NB4 (cell line): ENCODE results near the gene RAB38.

Experiments
- MYC ChIP-seq: IDR thresholded peaks from 2 replicates; pipeline ENCODE4 v1.6.1; 2011; ENCODE audit warnings: low read depth, low read length
- POLR2A ChIP-seq: IDR thresholded peaks from 2 replicates; pipeline ENCODE4 v1.6.1; 2011; ENCODE audit warnings: mild to moderate bottlenecking; ENCODE audit not compliant: insufficient read length; ENCODE audit errors: extremely low read depth
- TF ChIP-seq, protein P1 (sequence below): IDR thresholded peaks from one replicate; pipeline ENCODE4 v1.5.1; 2012; ENCODE audit warnings: low read depth, low read length

DNA sequence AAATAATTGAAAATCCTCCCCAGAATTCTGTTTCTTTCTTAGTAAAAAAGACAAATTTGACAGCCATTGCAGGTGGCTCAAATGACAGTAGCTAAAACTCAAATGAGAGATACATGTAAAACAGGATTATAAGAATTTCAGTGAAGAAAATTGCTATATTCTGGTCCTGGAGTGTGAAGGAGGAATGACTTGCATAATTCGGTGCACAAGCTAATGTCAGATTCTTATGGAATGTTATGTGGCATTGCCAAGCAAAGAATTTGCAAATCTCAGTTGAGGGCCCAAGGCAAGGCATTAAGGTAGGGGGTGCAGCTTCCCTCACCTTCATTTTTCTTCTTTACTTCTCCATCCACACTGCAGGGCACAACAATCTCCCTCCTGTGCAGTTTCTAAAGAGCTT lies 35.4 kb downstream of the RAB38 start:
- TF ChIP-seq, protein P1, sequence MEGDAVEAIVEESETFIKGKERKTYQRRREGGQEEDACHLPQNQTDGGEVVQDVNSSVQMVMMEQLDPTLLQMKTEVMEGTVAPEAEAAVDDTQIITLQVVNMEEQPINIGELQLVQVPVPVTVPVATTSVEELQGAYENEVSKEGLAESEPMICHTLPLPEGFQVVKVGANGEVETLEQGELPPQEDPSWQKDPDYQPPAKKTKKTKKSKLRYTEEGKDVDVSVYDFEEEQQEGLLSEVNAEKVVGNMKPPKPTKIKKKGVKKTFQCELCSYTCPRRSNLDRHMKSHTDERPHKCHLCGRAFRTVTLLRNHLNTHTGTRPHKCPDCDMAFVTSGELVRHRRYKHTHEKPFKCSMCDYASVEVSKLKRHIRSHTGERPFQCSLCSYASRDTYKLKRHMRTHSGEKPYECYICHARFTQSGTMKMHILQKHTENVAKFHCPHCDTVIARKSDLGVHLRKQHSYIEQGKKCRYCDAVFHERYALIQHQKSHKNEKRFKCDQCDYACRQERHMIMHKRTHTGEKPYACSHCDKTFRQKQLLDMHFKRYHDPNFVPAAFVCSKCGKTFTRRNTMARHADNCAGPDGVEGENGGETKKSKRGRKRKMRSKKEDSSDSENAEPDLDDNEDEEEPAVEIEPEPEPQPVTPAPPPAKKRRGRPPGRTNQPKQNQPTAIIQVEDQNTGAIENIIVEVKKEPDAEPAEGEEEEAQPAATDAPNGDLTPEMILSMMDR: no peak
- no peak for TF ChIP-seq POLR2A
- TF ChIP-seq MYC: no peak
